GM12865 (cell line): ENCODE data around the gene RELN.
"Not testable (repeated sequence)": the region's sequence is repeated elsewhere in the genome, so short reads cannot be mapped to it uniquely, and the experiment has no call there.

Source experiments
- DNase-seq: peaks from one replicate; pipeline ENCODE4 v3.0.0; 2010; ENCODE audit warnings: low read depth
- H3K4me3 ChIP-seq: 2 replicates; pipeline ENCODE4 v1.5.1; 2011; ENCODE audit warnings: mild to moderate bottlenecking, low read depth, low read length, control low read depth
- CTCF ChIP-seq: IDR thresholded peaks from 2 replicates; pipeline ENCODE4 v1.5.1; 2011; ENCODE audit warnings: low read length, control low read depth, low read depth, inconsistent platforms; ENCODE audit not compliant: insufficient read depth; ENCODE audit errors: missing control alignments

Gene RELN

GRCh38 chr7:103843689-103844480 lies 145.6 kb downstream of the RELN start:
- no peak overlapping the region for H3K4me3 ChIP-seq
- DNase-seq, result no peak
- no peak for TF ChIP-seq CTCF

GRCh38 chr7:103833401-103833800 lies 156.1 kb downstream of the RELN start:
- no peak for DNase-seq
- TF ChIP-seq CTCF, result no peak
- no peak overlapping the region for H3K4me3 ChIP-seq

- no peak for DNase-seq
- no peak for TF ChIP-seq CTCF
- H3K4me3 ChIP-seq, result no peak overlapping the region
These were observed 157.0 kb downstream of the RELN start for GRCh38 chr7:103832438-103832837.

- TF ChIP-seq CTCF, result no peak
- DNase-seq, result no peak
- H3K4me3 ChIP-seq, result no peak overlapping the region
These were observed 165.2 kb downstream of the RELN start for GRCh38 chr7:103824251-103824650.

GRCh38 chr7:103823084-103823483 lies 166.4 kb downstream of the RELN start:
- TF ChIP-seq CTCF, result no peak
- H3K4me3 ChIP-seq, result no peak overlapping the region
- no peak for DNase-seq

- TF ChIP-seq CTCF, result no peak
- no peak overlapping the region for H3K4me3 ChIP-seq
- no peak for DNase-seq
These were observed 168.4 kb downstream of the RELN start for GRCh38 chr7:103821092-103821491.

- H3K4me3 ChIP-seq, DNase-seq: not testable (repeated sequence)
These were observed 173.5 kb downstream of the RELN start for GRCh38 chr7:103815972-103816371.
